Endothelial cell of umbilical vein (primary cell): ENCODE measurements around the gene MAML2. TPM values are rescaled to one million over a fixed set of nuclear protein-coding genes. Genes with fewer than 3 reads are reported as not detected.

Experiments
- BruUV-seq: library from RNA; stranded (reverse); fragments of 400-500 nt; replicated peaks from 2 replicates; lab custom pipeline; 2021; lab: Mats Ljungman, UMichigan
- CTCF ChIA-PET: fragments of 300-600, 350-600 bp; sonication (Branson Sonifier 250); formaldehyde crosslinking; loops from one replicate; lab custom pipeline; 2021; ENCODE audit warnings: antibody characterized with exemption, inconsistent platforms; lab: Charles Lee
- POLR2A ChIA-PET: fragments of 300-600, 350-600 bp; sonication (Branson Sonifier 250); formaldehyde crosslinking; loops from one replicate; lab custom pipeline; 2021; ENCODE audit warnings: antibody characterized with exemption, inconsistent platforms; lab: Charles Lee
- DNase-seq: peaks from one replicate; pipeline ENCODE4 v3.0.0-alpha.2; 2011; ENCODE audit warnings: low read depth, low spot score
- FAIRE-seq: peaks from 2 replicates; lab custom pipeline; 2011; peaks lifted over from hg19 to GRCh38; lab: Jason Lieb, UNC
- H2AFZ ChIP-seq: 2 replicates; pipeline ENCODE4 v1.6.0; 2012; ENCODE audit warnings: low read depth, low read length, control low read depth, inconsistent platforms
- H3K27ac ChIP-seq: 2 replicates; pipeline ENCODE4 v1.5.1; 2011; ENCODE audit warnings: low read depth, mild to moderate bottlenecking, control low read depth, low read length, moderate library complexity; ENCODE audit not compliant: insufficient read depth
- H3K27me3 ChIP-seq, 2 experiments: 2 replicates each; pipeline versions ENCODE4 v1.6.0 to v1.6.1; 2011; ENCODE audit warnings: low read length in 2 of 2, mixed read lengths in 1 of 2; ENCODE audit not compliant: control insufficient read depth in 2 of 2, insufficient read depth in 2 of 2
- H3K36me3 ChIP-seq, 2 experiments: 2 replicates in 1 of 2; 3 replicates in 1 of 2; pipeline ENCODE4 v1.5.1; 2011; ENCODE audit warnings: low read length in 2 of 2, mild to moderate bottlenecking in 1 of 2, moderate library complexity in 1 of 2; ENCODE audit not compliant: control insufficient read depth in 2 of 2, insufficient read depth in 2 of 2; ENCODE audit errors: extremely low read depth in 1 of 2
- H3K4me1 ChIP-seq: 3 replicates; pipeline ENCODE4 v1.5.1; 2011; ENCODE audit warnings: mild to moderate bottlenecking, low read length; ENCODE audit not compliant: control insufficient read depth, insufficient read depth; ENCODE audit errors: extremely low read depth
- H3K4me2 ChIP-seq: 2 replicates; pipeline ENCODE4 v1.6.1; 2011; ENCODE audit warnings: low read length, control low read depth, mixed read lengths; ENCODE audit not compliant: insufficient read depth
- H3K4me3 ChIP-seq, 3 experiments: fragments of 200-600 bp in 1 of 3; sonication (generic), shearing (Covaris generic) in 1 of 3; replicated peaks in 1 of 3; 2 replicates each; pipeline ENCODE4 v1.5.1; 2011 to 2016; ENCODE audit warnings: control low read depth in 3 of 3, low read length in 3 of 3, mild to moderate bottlenecking in 2 of 3, inconsistent platforms in 1 of 3, low read depth in 1 of 3, moderate library complexity in 1 of 3; ENCODE audit not compliant: insufficient read depth in 1 of 3
- H3K79me2 ChIP-seq: 2 replicates; pipeline ENCODE4 v1.6.0; 2012; ENCODE audit warnings: low read length, inconsistent platforms; ENCODE audit not compliant: control insufficient read depth, insufficient read depth
- H3K9ac ChIP-seq: replicated peaks from 2 replicates; pipeline ENCODE3; 2011; ENCODE audit warnings: low read length, control low read depth; ENCODE audit not compliant: insufficient read depth; ENCODE audit errors: extremely low read depth
- H3K9me1 ChIP-seq: replicated peaks from 3 replicates; pipeline ENCODE4 v1.6.0; 2011; ENCODE audit warnings: mild to moderate bottlenecking, low read length; ENCODE audit not compliant: control insufficient read depth, insufficient read depth; ENCODE audit errors: extremely low read depth
- H3K9me3 ChIP-seq: replicated peaks from 2 replicates; pipeline ENCODE4 v1.5.1; 2012; ENCODE audit warnings: low read length, inconsistent platforms; ENCODE audit not compliant: control insufficient read depth, insufficient read depth
- H4K20me1 ChIP-seq: replicated peaks from 2 replicates; pipeline ENCODE3; 2011; ENCODE audit warnings: mild to moderate bottlenecking, low read length; ENCODE audit not compliant: control insufficient read depth, insufficient read depth; ENCODE audit errors: extremely low read depth
- CTCF ChIP-seq, 2 donors: IDR thresholded peaks; 1 replicate in 1 of 2; 2 replicates in 1 of 2; pipeline ENCODE4 v1.5.1; 2011; ENCODE audit warnings: low read length in 2 of 2, mild to moderate bottlenecking in 2 of 2, moderate library complexity in 2 of 2, control low read depth in 1 of 2, inconsistent platforms in 1 of 2, low read depth in 1 of 2; ENCODE audit not compliant: insufficient read depth in 1 of 2; ENCODE audit errors: extremely low read depth in 1 of 2
- EZH2 ChIP-seq: IDR thresholded peaks from 2 replicates; pipeline ENCODE4 v1.6.1; 2012; ENCODE audit warnings: borderline replicate concordance, low read depth, mild to moderate bottlenecking, moderate library complexity, low read length, inconsistent platforms; ENCODE audit not compliant: severe bottlenecking
- FOS ChIP-seq: IDR thresholded peaks from 2 replicates; pipeline ENCODE4 v1.6.1; 2011; ENCODE audit warnings: mild to moderate bottlenecking, low read length, moderate library complexity, borderline replicate concordance; ENCODE audit not compliant: insufficient read depth
- GATA2 ChIP-seq: IDR thresholded peaks from 2 replicates; pipeline ENCODE4 v1.7.0; 2011; ENCODE audit warnings: low read depth, mild to moderate bottlenecking, moderate library complexity, mixed read lengths, low read length; ENCODE audit not compliant: insufficient read length, insufficient read depth
- JUN ChIP-seq: IDR thresholded peaks from 2 replicates; pipeline ENCODE4 v1.6.1; 2011; ENCODE audit warnings: borderline replicate concordance, low read depth; ENCODE audit not compliant: insufficient read length, insufficient read depth
- MAX ChIP-seq: IDR thresholded peaks from 2 replicates; pipeline ENCODE4 v1.6.1; 2011; ENCODE audit not compliant: insufficient read depth, insufficient read length
- MYC ChIP-seq: IDR thresholded peaks from one replicate; pipeline ENCODE4 v1.6.1; 2011; ENCODE audit warnings: mild to moderate bottlenecking, low read depth, low read length
- POLR2A ChIP-seq: IDR thresholded peaks from 2 replicates; pipeline ENCODE4 v1.6.1; 2012; ENCODE audit warnings: low read depth, mild to moderate bottlenecking, control low read depth, low read length
- POLR2AphosphoS5 ChIP-seq: IDR thresholded peaks from 2 replicates; pipeline ENCODE4 v1.6.1; 2012; ENCODE audit warnings: low read depth, mild to moderate bottlenecking, control low read depth, low read length, moderate library complexity; ENCODE audit not compliant: insufficient read depth
- dilution Hi-C: fragments of 300-500 bp; cut with MboI; formaldehyde crosslinking; loops from one replicate; pipeline ENCODE4 v1.15.0; 2019; ENCODE audit warnings: low sequenced_read_pairs; ENCODE audit not compliant: extremely low pct_ligation_motif_present
- intact Hi-C: fragments of 100-400 bp; cut with micrococcal nuclease; formaldehyde crosslinking; loops from one replicate; pipeline ENCODE4 v1.10.0; 2022
- polyA plus RNA-seq, 4 experiments: library from polyadenylated mRNA; depleted of rRNA in 3 of 4; stranded (reverse) in 3 of 4; unstranded in 1 of 4; fragments of >200 nt; gene quantifications; 2 replicates each; pipeline versions ENCODE4 v1.2.1 to v1.2.3, GENCODE V29; 2011 to 2012; ENCODE audit warnings: missing spikeins in 1 of 4
- total RNA-seq: library from RNA; stranded (reverse); gene quantifications from 2 replicates; pipeline ENCODE4 v1.2.3, GENCODE V29; 2021

The MAML2 gene
- total and polyA plus RNA-seq, 2 donors (not counting 3 experiments of a cell fraction or from before 2014, with no cell fraction given): 12.4 to 16.8 TPM

- no peak for FAIRE-seq
- no TSS peak for BruUV-seq
- no peaks in the 10 kb centered on the region for H3K27me3 ChIP-seq
- H3K36me3 ChIP-seq: no peaks in the 10 kb centered on the region
- no peaks in the 10 kb centered on the region for H3K79me2 ChIP-seq
- intact Hi-C loops: no loop called here
- dilution Hi-C loops: no loop called here
- H3K27ac ChIP-seq: no peak overlapping the region
- POLR2A ChIA-PET: no interaction called here
- no peaks in the 10 kb centered on the region for H3K9me1 ChIP-seq
- H3K4me3 ChIP-seq: no peak overlapping the region
- no peak overlapping the region for H3K4me2 ChIP-seq
- no peak overlapping the region for H3K9ac ChIP-seq
- no peaks in the 10 kb centered on the region for H3K4me1 ChIP-seq
- no peaks in the 10 kb centered on the region for H4K20me1 ChIP-seq
- no peak for TF ChIP-seq POLR2AphosphoS5
- TF ChIP-seq GATA2: no peak
- no peak for TF ChIP-seq EZH2
- no peak for TF ChIP-seq MYC
- no peak for TF ChIP-seq CTCF (IDR thresholded peaks at IDR 0.05; ENCODE audit: extremely low read depth in 1 of 2, insufficient read depth in 1 of 2, low read depth in 1 of 2, low read length in 2 of 2)
- no peak for TF ChIP-seq POLR2A
- TF ChIP-seq JUN: no peak
- TF ChIP-seq FOS: no peak
- no peak for TF ChIP-seq MAX
- no peak for DNase-seq
- no peaks in the 10 kb centered on the region for H3K9me3 ChIP-seq
- H2AFZ ChIP-seq: no peak overlapping the region
- CTCF ChIA-PET: interaction anchor here (1.1 to 1.9 kb wide), 4 partner anchors 24 to 445 kb away, joined by 3 to 4 read pairs (median 4); partner anchors contain the start of gene MTMR2
Measured at GRCh38 chr11:95948637-95949036, 394.4 kb downstream of the MAML2 start.
